H1 (cell line): ENCODE results near the gene UHRF1. TPM values are rescaled to one million over a fixed set of nuclear protein-coding genes. Genes with fewer than 3 reads are reported as not detected.

Experiments used
- CTCF ChIA-PET: fragments of 300-600 bp; sonication (Branson Sonifier 250); formaldehyde crosslinking; loops from one replicate; lab custom pipeline; 2021; ENCODE audit not compliant: partially characterized antibody; lab: Charles Lee
- POLR2A ChIA-PET: fragments of 300-600 bp; sonication (Branson Sonifier 250); formaldehyde crosslinking; loops from one replicate; lab custom pipeline; 2021; ENCODE audit warnings: inconsistent platforms; ENCODE audit not compliant: partially characterized antibody; lab: Charles Lee
- DNase-seq, 2 experiments: peaks; one replicate each; pipeline versions ENCODE4 v3.0.0 to v3.0.0-alpha.2; 2010 to 2022; ENCODE audit warnings: low spot score in 2 of 2, low read depth in 1 of 2, mixed read lengths in 1 of 2
- FAIRE-seq: peaks from 2 replicates; lab custom pipeline; 2011; peaks lifted over from hg19 to GRCh38; lab: Jason Lieb, UNC
- H2AFZ ChIP-seq: 2 replicates; pipeline ENCODE4 v1.8.1; 2012; ENCODE audit warnings: low read length, inconsistent platforms
- H2AK5ac ChIP-seq: 2 replicates; pipeline ENCODE4 v1.6.1; 2013; ENCODE audit warnings: low read depth, low read length
- H2BK120ac ChIP-seq: replicated peaks from 2 replicates; pipeline ENCODE3; 2013; ENCODE audit warnings: low read depth, low read length, inconsistent platforms
- H2BK12ac ChIP-seq: 2 replicates; pipeline ENCODE4 v1.6.1; 2013; ENCODE audit warnings: low read depth, low read length
- H2BK15ac ChIP-seq: 2 replicates; pipeline ENCODE4 v1.6.1; 2013; ENCODE audit warnings: low read length
- H2BK20ac ChIP-seq: 2 replicates; pipeline ENCODE4 v1.6.1; 2013; ENCODE audit warnings: low read length
- H2BK5ac ChIP-seq: 2 replicates; pipeline ENCODE4 v1.6.1; 2013; ENCODE audit warnings: low read depth, low read length
- H3K14ac ChIP-seq: 2 replicates; pipeline ENCODE4 v1.6.1; 2013; ENCODE audit warnings: inconsistent platforms; ENCODE audit not compliant: insufficient read length
- H3K18ac ChIP-seq: 2 replicates; pipeline ENCODE4 v1.6.1; 2013; ENCODE audit warnings: low read length; ENCODE audit errors: extremely low read depth
- H3K23ac ChIP-seq: 2 replicates; pipeline ENCODE4 v1.6.1; 2013; ENCODE audit warnings: inconsistent platforms; ENCODE audit not compliant: insufficient read length
- H3K23me2 ChIP-seq: 2 replicates; pipeline ENCODE4 v1.6.1; 2013; ENCODE audit warnings: low read depth, low read length
- H3K27ac ChIP-seq: 2 replicates; pipeline ENCODE4 v1.6.1; 2011; ENCODE audit warnings: low read depth, low read length, inconsistent platforms
- H3K27me3 ChIP-seq, 4 experiments: replicated peaks in 1 of 4; 1 replicate in 1 of 4; 2 replicates in 3 of 4; pipeline versions ENCODE4 v1.6.1 to v1.8.1; 2011 to 2013; ENCODE audit warnings: low read length in 3 of 4, mild to moderate bottlenecking in 3 of 4, inconsistent platforms in 2 of 4, mixed read lengths in 2 of 4, moderate library complexity in 1 of 4; ENCODE audit not compliant: control insufficient read depth in 3 of 4, insufficient read depth in 3 of 4; ENCODE audit errors: extremely low read depth in 1 of 4
- H3K36me3 ChIP-seq, 4 experiments: 2 replicates each; pipeline versions ENCODE4 v1.6.1 to v1.8.1; 2011 to 2013; ENCODE audit warnings: mild to moderate bottlenecking in 4 of 4, low read length in 3 of 4, moderate library complexity in 2 of 4, control low read depth in 1 of 4, inconsistent platforms in 1 of 4; ENCODE audit not compliant: insufficient read depth in 4 of 4, control insufficient read depth in 2 of 4
- H3K4ac ChIP-seq: replicated peaks from 2 replicates; pipeline ENCODE3; 2013; ENCODE audit warnings: low read length, low read depth, mixed read lengths, inconsistent platforms; ENCODE audit not compliant: insufficient read length
- H3K4me1 ChIP-seq, 4 experiments: replicated peaks in 1 of 4; 1 replicate in 1 of 4; 2 replicates in 3 of 4; pipeline versions ENCODE4 v1.6.1 to v1.8.1; 2011 to 2013; ENCODE audit warnings: low read length in 3 of 4, inconsistent platforms in 2 of 4, mixed read lengths in 1 of 4; ENCODE audit not compliant: insufficient read depth in 4 of 4, control insufficient read depth in 3 of 4
- H3K4me2 ChIP-seq, 2 experiments: 2 replicates each; pipeline versions ENCODE4 v1.6.1 to v1.8.1; 2011 to 2013; ENCODE audit warnings: low read depth in 2 of 2, low read length in 2 of 2, control low read depth in 1 of 2, inconsistent platforms in 1 of 2, mild to moderate bottlenecking in 1 of 2; ENCODE audit not compliant: insufficient read depth in 1 of 2
- H3K4me3 ChIP-seq, 4 experiments: fragments of 200-600, 300-600 bp in 1 of 4; sonication (generic), shearing (Covaris generic), sonication (Bioruptor Twin) in 1 of 4; 2 replicates each; pipeline versions ENCODE4 v1.5.1 to v1.8.1; 2011 to 2016; ENCODE audit warnings: low read length in 4 of 4, low read depth in 3 of 4, control low read depth in 2 of 4, inconsistent platforms in 2 of 4, mild to moderate bottlenecking in 2 of 4, mixed read lengths in 1 of 4, moderate library complexity in 1 of 4; ENCODE audit not compliant: insufficient read depth in 2 of 4; ENCODE audit errors: extremely low read depth in 1 of 4
- H3K56ac ChIP-seq: replicated peaks from 2 replicates; pipeline ENCODE3; 2013; ENCODE audit warnings: low read depth, mild to moderate bottlenecking, mixed read lengths, low read length, inconsistent platforms; ENCODE audit not compliant: insufficient read length
- H3K79me1 ChIP-seq: 2 replicates; pipeline ENCODE4 v1.6.1; 2013; ENCODE audit warnings: low read depth, low read length, control low read depth
- H3K79me2 ChIP-seq, 2 experiments: 2 replicates each; pipeline versions ENCODE4 v1.6.1 to v1.8.1; 2012 to 2013; ENCODE audit warnings: low read length in 2 of 2, mild to moderate bottlenecking in 2 of 2, inconsistent platforms in 1 of 2; ENCODE audit not compliant: insufficient read depth in 2 of 2, control insufficient read depth in 1 of 2
- H3K9ac ChIP-seq, 4 experiments: replicated peaks in 1 of 4; 1 replicate in 1 of 4; 2 replicates in 3 of 4; pipeline versions ENCODE4 v1.6.1 to v1.8.1; 2011 to 2013; ENCODE audit warnings: low read depth in 3 of 4, low read length in 3 of 4, control low read depth in 2 of 4, mild to moderate bottlenecking in 2 of 4, moderate library complexity in 2 of 4, inconsistent platforms in 1 of 4; ENCODE audit errors: extremely low read depth in 1 of 4
- H3K9me3 ChIP-seq, 2 experiments: 2 replicates each; pipeline versions ENCODE4 v1.6.1 to v1.8.1; 2012 to 2013; ENCODE audit warnings: mild to moderate bottlenecking in 2 of 2, moderate library complexity in 2 of 2, control low read depth in 1 of 2, inconsistent platforms in 1 of 2, low read depth in 1 of 2, low read length in 1 of 2, mixed read lengths in 1 of 2; ENCODE audit not compliant: insufficient read depth in 2 of 2
- H4K20me1 ChIP-seq, 2 experiments: replicated peaks in 1 of 2; 2 replicates each; pipeline versions ENCODE3 to v1.8.1; 2011 to 2013; ENCODE audit warnings: inconsistent platforms in 2 of 2, low read length in 2 of 2, mild to moderate bottlenecking in 1 of 2; ENCODE audit not compliant: insufficient read depth in 2 of 2, control insufficient read depth in 1 of 2
- H4K5ac ChIP-seq: 2 replicates; pipeline ENCODE4 v1.6.1; 2013; ENCODE audit warnings: low read length, low read depth, mixed read lengths, inconsistent platforms; ENCODE audit not compliant: insufficient read length
- H4K8ac ChIP-seq: 2 replicates; pipeline ENCODE4 v1.8.0; 2013; ENCODE audit warnings: mild to moderate bottlenecking, moderate library complexity, low read length, inconsistent platforms; ENCODE audit not compliant: insufficient read depth; ENCODE audit errors: extremely low read depth
- H4K91ac ChIP-seq: replicated peaks from 2 replicates; pipeline ENCODE3; 2013; ENCODE audit warnings: low read length, mixed read lengths, inconsistent platforms; ENCODE audit not compliant: insufficient read length
- CHD2 ChIP-seq: IDR thresholded peaks from 2 replicates; pipeline ENCODE4 v1.6.1; 2012; ENCODE audit warnings: low read length, improper control_type of control experiment
- GABPA ChIP-seq: IDR thresholded peaks from 2 replicates; pipeline ENCODE4 v1.6.1; 2011; ENCODE audit warnings: mild to moderate bottlenecking, low read length, moderate library complexity, borderline replicate concordance; ENCODE audit not compliant: insufficient read depth
- HDAC2 ChIP-seq, 2 experiments: fragments of 300-600 bp in 1 of 2; sonication (generic) in 1 of 2; IDR thresholded peaks; 2 replicates each; pipeline ENCODE4 v1.6.1; 2011 to 2012; ENCODE audit warnings: low read depth in 2 of 2, low read length in 2 of 2, mild to moderate bottlenecking in 2 of 2, moderate library complexity in 2 of 2, borderline replicate concordance in 1 of 2, inconsistent platforms in 1 of 2
- NANOG ChIP-seq: IDR thresholded peaks from 2 replicates; pipeline ENCODE4 v1.6.1; 2011; ENCODE audit warnings: low read length, low read depth, mild to moderate bottlenecking, inconsistent platforms; ENCODE audit not compliant: insufficient read depth, poor library complexity, severe bottlenecking
- PHF8 ChIP-seq: fragments of 200-600 bp; sonication (generic); conservative IDR thresholded peaks from 2 replicates; pipeline ENCODE4 v1.7.1; 2012; ENCODE audit warnings: low read depth, mild to moderate bottlenecking, inconsistent platforms, low read length, moderate library complexity
- POLR2A ChIP-seq, 2 experiments: IDR thresholded peaks; 1 replicate in 1 of 2; 2 replicates in 1 of 2; pipeline ENCODE4 v1.6.1; 2011; ENCODE audit warnings: low read depth in 2 of 2, low read length in 2 of 2, mild to moderate bottlenecking in 2 of 2; ENCODE audit errors: control extremely low read depth in 1 of 2
- RNF2 ChIP-seq: fragments of 200-900, 300-1000 bp; sonication (generic); IDR thresholded peaks from 2 replicates; pipeline ENCODE4 v1.7.1; 2016; ENCODE audit warnings: borderline replicate concordance, low read depth, mild to moderate bottlenecking, antibody characterized with exemption, low read length; ENCODE audit not compliant: poor library complexity, severe bottlenecking; ENCODE audit errors: missing control alignments
- RXRA ChIP-seq: IDR thresholded peaks from 2 replicates; pipeline ENCODE4 v1.6.1; 2011; ENCODE audit warnings: low read depth, mild to moderate bottlenecking, low read length, moderate library complexity; ENCODE audit not compliant: insufficient read depth
- SIX5 ChIP-seq: IDR thresholded peaks from 2 replicates; pipeline ENCODE4 v1.6.1; 2011; ENCODE audit warnings: mild to moderate bottlenecking, low read depth, low read length
- SP2 ChIP-seq: IDR thresholded peaks from 2 replicates; pipeline ENCODE4 v1.6.1; 2012; ENCODE audit warnings: mild to moderate bottlenecking, low read length, inconsistent platforms
- TEAD4 ChIP-seq: IDR thresholded peaks from 2 replicates; pipeline ENCODE4 v1.6.1; 2012; ENCODE audit warnings: low read depth, low read length, inconsistent platforms, mixed read lengths
- WGBS, 2 experiments: shearing (Covaris generic) in 1 of 2; methylation state at CpG; one replicate each; pipeline versions ENCODE4 v1.1.6 to v1.1.7; 2013 to 2015; ENCODE audit warnings: low lambda C conversion rate in 2 of 2, mixed read lengths in 2 of 2, inconsistent platforms in 1 of 2, low coverage in 1 of 2, missing lambda C conversion rate in 1 of 2; ENCODE audit not compliant: insufficient replicate concordance in 2 of 2, insufficient coverage in 1 of 2, insufficient read length in 1 of 2; ENCODE audit errors: extremely low coverage in 1 of 2, missing lambda C conversion rate in 1 of 2; 5-methylcytosine and 5-hydroxymethylcytosine counted together
- polyA plus RNA-seq, 7 experiments: library from polyadenylated mRNA; depleted of rRNA in 3 of 7; stranded (reverse) in 5 of 7; unstranded in 2 of 7; fragments of >200 nt in 5 of 7; fragments of 200-250 nt in 2 of 7; gene quantifications; 1 replicate in 5 of 7; 2 replicates in 1 of 7; 4 replicates in 1 of 7; pipeline versions ENCODE4 v1.2.1 to v1.2.3, GENCODE V29; 2011 to 2013; ENCODE audit warnings: missing spikeins in 2 of 7, mixed read lengths in 2 of 7
- total RNA-seq: library from RNA; stranded (reverse); fragmentation: NEBNext Ultra II Directional; extraction: Animal tissue kit (Norgen Biotek cat#: 25700); gene quantifications from 2 replicates; pipeline ENCODE4 v1.2.1, GENCODE V29; 2021

Gene UHRF1
- total and polyA plus RNA-seq, 2 of the 8 experiments (the other 6 are each of a cell fraction or from before 2014, with no cell fraction given), result 14.7 to 65.8 TPM

DNA sequence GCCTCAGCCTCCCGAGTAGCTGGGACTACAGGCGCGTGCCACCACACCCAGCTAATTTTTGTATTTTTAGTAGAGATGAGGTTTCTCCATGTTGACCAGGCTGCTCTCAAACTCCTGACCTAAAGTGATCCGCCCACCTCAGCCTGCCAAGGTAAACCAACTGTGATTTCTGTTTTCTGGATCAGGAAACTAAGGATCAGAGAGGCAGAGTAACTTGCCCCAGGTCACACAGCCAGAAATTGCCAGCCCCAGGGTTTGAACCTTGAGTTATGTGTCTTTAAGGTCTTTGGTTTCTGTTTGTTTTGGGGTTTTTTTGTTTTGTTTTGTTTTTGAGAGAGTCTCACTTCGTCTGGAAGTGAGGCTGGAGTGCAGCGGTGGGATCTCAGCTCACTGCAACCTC, 37.6 kb upstream of the UHRF1 start:
- no peak overlapping the region for H2AFZ ChIP-seq
- POLR2A ChIA-PET, result no interaction called here

More for the DNA sequence above, 37.6 kb upstream of the UHRF1 start:
- H3K23me2 ChIP-seq, result no peaks in the 10 kb centered on the region; the same call in 1 of the 2 replicates
- no peak for FAIRE-seq
- H3K79me1 ChIP-seq, result no peaks in the 10 kb centered on the region
- no peak overlapping the region for H4K5ac ChIP-seq
- H2BK120ac ChIP-seq, result no peak overlapping the region
- no peak overlapping the region for H3K18ac ChIP-seq
- H3K9ac ChIP-seq, result no peak overlapping the region
- H3K27me3 ChIP-seq, result no peaks in the 10 kb centered on the region; a peak in 1 of 7 replicates
- H3K36me3 ChIP-seq, result no peaks in the 10 kb centered on the region
- peaks cover 0 to 6% (median 1%) of the 10 kb centered on the region in 4 experiments; a peak in 3 of 7 replicates for H3K4me1 ChIP-seq
- H4K20me1 ChIP-seq, result peaks cover 0 to under 1% of the 10 kb centered on the region in 2 experiments
- no peak overlapping the region for H2BK15ac ChIP-seq
- no peak overlapping the region for H3K4me3 ChIP-seq
- no peaks in the 10 kb centered on the region; a peak in 1 of 4 replicates for H3K79me2 ChIP-seq
- WGBS, 2 experiments, result 76% methylated on average over 6 of the region's 6 CpGs; no CpG with 5 or more reads in 1 of the 2 experiments
- no peak overlapping the region for H3K56ac ChIP-seq
- no peak overlapping the region for H3K4me2 ChIP-seq
- no peak overlapping the region for H2BK20ac ChIP-seq
- H3K4ac ChIP-seq, result no peak overlapping the region
- no peak overlapping the region for H4K91ac ChIP-seq
- H4K8ac ChIP-seq, result no peak overlapping the region
- no peak for TF ChIP-seq TEAD4
- TF ChIP-seq CHD2, result no peak
- TF ChIP-seq SP2, result no peak
- TF ChIP-seq POLR2A (IDR thresholded peaks at IDR 0.05; ENCODE audit: control extremely low read depth in 1 of 2, low read depth in 2 of 2, low read length in 2 of 2), result no peak
- TF ChIP-seq HDAC2 (IDR thresholded peaks at IDR 0.05; ENCODE audit: borderline replicate concordance in 1 of 2, low read depth in 2 of 2, low read length in 2 of 2), result no peak
- no peak for TF ChIP-seq SIX5
- no peak for TF ChIP-seq GABPA
- TF ChIP-seq RNF2, result no peak
- no peak for TF ChIP-seq NANOG
- TF ChIP-seq PHF8, result no peak
- no peak for TF ChIP-seq RXRA
- H3K27ac ChIP-seq, result no peak overlapping the region
- no peak overlapping the region for H2BK5ac ChIP-seq
- H3K14ac ChIP-seq, result no peak overlapping the region
- H2AK5ac ChIP-seq, result no peak overlapping the region
- no peak overlapping the region for H2BK12ac ChIP-seq
- H3K23ac ChIP-seq, result no peak overlapping the region
- no peaks in the 10 kb centered on the region for H3K9me3 ChIP-seq
- DNase-seq, result no peak
- CTCF ChIA-PET, result interaction anchor here (0.8 to 7.4 kb wide), 8 partner anchors 37 to 160 kb away, joined by 3 to 111 read pairs (median 4); no protein-coding TSS in a partner anchor
